BJ (cell line): ENCODE results near the gene GCNT2. TPM values are rescaled to one million over a fixed set of nuclear protein-coding genes. Genes with fewer than 3 reads are reported as not detected.
A peak's percentile ranks its signal among the peaks of the same experiment; 100 is the strongest.
"Not testable (repeated sequence)": the region's sequence is repeated elsewhere in the genome, so short reads cannot be mapped to it uniquely, and the experiment has no call there.

ENCODE experiments used
- CTCF ChIA-PET: fragments of 350-600 bp; formaldehyde crosslinking; extraction: SDS; loops from one replicate; lab custom pipeline; 2021; ENCODE audit warnings: antibody characterized with exemption, inconsistent platforms; lab: Yijun Ruan, JAX
- POLR2A ChIA-PET: fragments of 300-600 bp; sonication (Branson Sonifier 250); formaldehyde crosslinking; extraction: SDS; loops from one replicate; lab custom pipeline; 2021; ENCODE audit warnings: antibody characterized with exemption; lab: Charles Lee
- DNase-seq: peaks from one replicate; pipeline ENCODE4 v3.0.0-alpha.2; 2011; ENCODE audit warnings: low read depth
- H3K27me3 ChIP-seq: 2 replicates; pipeline ENCODE4 v1.6.0; 2011; ENCODE audit warnings: low read length; ENCODE audit not compliant: control insufficient read depth, insufficient read depth
- H3K36me3 ChIP-seq: 2 replicates; pipeline ENCODE4 v1.5.1; 2011; ENCODE audit warnings: low read length; ENCODE audit not compliant: control insufficient read depth, insufficient read depth
- H3K4me3 ChIP-seq: 2 replicates; pipeline ENCODE4 v1.5.1; 2011; ENCODE audit warnings: low read depth, mild to moderate bottlenecking, control low read depth, low read length
- CTCF ChIP-seq: IDR thresholded peaks from 2 replicates; pipeline ENCODE4 v1.5.1; 2011; ENCODE audit warnings: low read depth, mild to moderate bottlenecking, control low read depth, inconsistent platforms, low read length, moderate library complexity; ENCODE audit not compliant: insufficient read depth
- polyA plus RNA-seq: library from polyadenylated mRNA; depleted of rRNA; stranded (reverse); fragments of >200 nt; gene quantifications from 2 replicates; pipeline ENCODE4 v1.2.3, GENCODE V29; 2011

Gene GCNT2
- polyA plus RNA-seq, 1 experiment: 0.04 TPM

DNA sequence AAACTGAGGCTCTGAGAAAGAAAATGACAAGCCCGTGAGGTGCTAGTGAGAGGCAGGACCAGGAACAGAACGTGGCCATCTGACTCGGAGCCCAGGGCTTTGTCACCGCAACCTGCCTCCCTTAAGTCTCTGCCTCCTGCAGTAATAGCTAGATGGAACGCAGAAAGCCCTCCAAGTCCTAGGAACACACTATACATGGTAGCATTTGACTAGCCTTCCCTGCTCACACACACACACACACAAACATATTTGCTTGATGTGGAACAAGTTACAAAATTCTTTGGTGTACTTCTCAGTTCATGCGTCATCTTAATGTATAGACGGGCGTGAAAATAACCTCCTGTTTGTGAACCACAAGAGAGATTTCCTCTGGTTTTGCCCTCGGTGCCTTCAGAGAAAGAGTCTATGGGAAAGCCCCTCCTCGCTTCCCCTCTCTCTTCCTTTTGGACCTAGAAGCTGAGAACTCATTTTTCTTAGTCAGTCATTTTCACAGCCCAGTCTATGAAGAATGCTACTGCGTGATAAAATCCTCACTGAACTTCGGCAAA is 134.4 kb downstream of the GCNT2 start:
- CTCF ChIA-PET: no interaction called here

GRCh38 chr6:10658910-10659698 is 138.0 kb downstream of the GCNT2 start:
- POLR2A ChIA-PET: no interaction called here
- CTCF ChIA-PET: no interaction called here
- TF ChIP-seq CTCF: no peak
- DNase-seq: no peak
- Histone ChIP-seq H3K4me3 (peak overlapping the region; percentile 36), H3K27me3 (no peaks in the 10 kb centered on the region), H3K36me3 (no peaks in the 10 kb centered on the region)

More for the DNA sequence above, 134.4 kb downstream of the GCNT2 start:
- H3K27me3 ChIP-seq: no peaks in the 10 kb centered on the region
- H3K36me3 ChIP-seq: no peaks in the 10 kb centered on the region
- no peak for DNase-seq
- TF ChIP-seq CTCF: no peak
- no peak overlapping the region for H3K4me3 ChIP-seq
- POLR2A ChIA-PET: no interaction called here

- no peaks in the 10 kb centered on the region for H3K36me3 ChIP-seq
- DNase-seq: no peak
- TF ChIP-seq CTCF: no peak
- H3K4me3 ChIP-seq: peak overlapping the region; percentile 36
- no peaks in the 10 kb centered on the region for H3K27me3 ChIP-seq
- ChIA-PET CTCF (interaction anchor here (0.7 kb wide), 1 partner anchor 27 kb away, joined by 3 read pairs; no protein-coding TSS in a partner anchor), POLR2A (no interaction called here)
These were observed 138.7 kb downstream of the GCNT2 start for GRCh38 chr6:10659699-10660348.

DNA sequence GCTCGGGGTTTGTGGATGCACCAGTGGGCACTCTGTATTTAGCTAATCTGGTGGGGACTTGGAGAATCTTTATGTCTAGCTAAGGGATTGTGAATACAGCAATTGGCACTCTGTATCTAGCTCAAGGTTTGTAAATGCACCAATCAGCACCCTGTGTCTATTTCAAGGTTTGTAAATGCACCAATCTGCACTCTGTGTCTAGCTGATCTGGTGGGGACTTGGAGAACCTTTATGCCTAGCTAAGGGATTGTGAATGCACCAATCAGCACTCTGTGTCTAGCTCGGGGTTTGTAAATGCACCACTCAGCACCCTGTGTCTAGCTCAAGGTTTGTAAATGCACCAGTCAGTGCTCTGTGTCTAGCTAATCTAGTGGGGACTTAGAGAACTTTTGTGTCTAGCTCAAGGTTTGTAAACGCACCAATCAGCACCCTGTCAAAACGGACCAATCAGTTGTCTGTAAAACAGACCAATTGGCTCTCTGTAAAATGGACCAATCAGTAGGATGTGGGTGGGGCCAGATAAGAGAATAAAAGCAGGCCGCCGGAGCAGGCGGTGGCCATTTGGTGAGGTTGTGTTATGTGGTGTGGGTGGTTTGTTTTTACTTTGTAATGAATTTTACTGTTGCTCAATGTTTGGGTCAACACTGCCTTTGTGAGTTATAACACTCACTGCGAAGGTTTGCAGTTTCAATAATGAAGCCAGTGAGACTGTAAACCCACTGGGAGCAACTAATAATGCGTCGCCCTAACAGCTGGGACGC is 139.5 kb downstream of the GCNT2 start:
- H3K36me3 ChIP-seq, H3K4me3 ChIP-seq, POLR2A ChIA-PET, DNase-seq, H3K27me3 ChIP-seq: not testable (repeated sequence)
- CTCF ChIA-PET: interaction anchor here (0.7 kb wide), 1 partner anchor 26 kb away, joined by 3 read pairs; no protein-coding TSS in a partner anchor

GRCh38 chr6:10662207-10662606 is 141.1 kb downstream of the GCNT2 start:
- ChIA-PET POLR2A (no interaction called here), CTCF (no interaction called here)

More at GRCh38 chr6:10662207-10662606, 141.1 kb downstream of the GCNT2 start:
- no peak for TF ChIP-seq CTCF
- Histone ChIP-seq H3K36me3 (no peaks in the 10 kb centered on the region), H3K27me3 (no peaks in the 10 kb centered on the region), H3K4me3 (no peak overlapping the region)
- DNase-seq: no peak
